GM12801 (cell line): Measurements from ENCODE around the gene TMEM217.

Source experiments
- CTCF ChIP-seq: IDR thresholded peaks from one replicate; pipeline ENCODE4 v1.5.1; 2011; ENCODE audit warnings: control low read depth; ENCODE audit not compliant: insufficient read length; ENCODE audit errors: extremely low read depth

TMEM217 gene

DNA sequence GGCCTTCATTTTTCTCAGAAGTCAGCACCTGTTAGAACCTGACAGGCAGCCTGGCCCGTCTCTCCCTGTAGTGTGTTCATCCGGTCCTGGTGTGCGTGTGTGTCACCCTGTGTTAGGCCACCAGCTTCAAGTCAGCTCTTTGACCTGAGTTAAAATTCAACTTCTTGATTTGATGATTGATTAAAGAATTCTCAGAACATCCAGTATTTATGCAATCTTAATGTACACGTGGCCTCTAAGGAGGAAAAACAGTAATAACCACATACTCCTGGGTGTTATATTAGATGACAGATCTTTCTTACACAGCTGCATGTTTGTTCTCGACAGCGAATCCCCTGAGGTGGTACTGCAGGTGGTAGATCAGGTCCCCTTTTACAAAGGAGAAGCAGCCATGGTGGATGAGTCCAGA lies 19.1 kb upstream of the TMEM217 start:
- no peak for TF ChIP-seq CTCF

DNA sequence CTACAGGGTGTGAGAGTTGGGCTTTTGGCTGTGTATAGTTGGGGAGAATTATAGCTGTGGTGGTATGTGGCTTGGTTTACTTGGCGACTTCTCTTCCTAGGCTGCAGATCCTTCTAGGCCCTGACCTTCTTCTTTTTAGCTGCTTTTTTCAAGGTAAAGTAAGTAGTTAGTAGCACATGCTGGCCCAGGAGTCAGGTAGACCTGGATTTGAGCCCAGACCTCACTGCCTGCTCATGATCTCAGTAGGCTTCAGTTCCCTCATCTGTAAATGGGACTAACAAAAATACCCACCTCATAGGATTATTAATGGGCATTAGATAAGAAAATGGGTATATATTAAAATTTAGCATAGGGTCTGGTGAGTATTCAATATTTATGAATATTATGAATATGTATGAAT lies 17.4 kb upstream of the TMEM217 start:
- no peak for TF ChIP-seq CTCF

DNA sequence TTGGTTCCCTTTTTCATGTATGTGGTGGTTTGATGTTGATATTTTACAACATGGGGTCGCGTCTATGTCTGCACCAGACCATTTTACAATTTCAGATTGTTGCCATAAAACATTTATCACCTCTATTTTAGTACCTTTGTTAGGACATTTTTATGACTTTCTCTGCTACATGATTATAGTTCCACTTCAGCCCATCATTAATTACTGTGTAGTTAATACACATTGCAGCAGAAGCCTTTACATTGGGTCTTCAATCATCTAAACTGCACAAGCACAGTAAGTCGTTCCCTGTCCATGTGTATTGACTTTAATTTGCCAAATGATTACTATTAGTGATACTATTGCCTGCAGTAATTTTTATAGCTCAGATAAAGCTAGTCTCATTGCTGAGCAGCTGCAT lies 15.7 kb upstream of the TMEM217 start:
- no peak for TF ChIP-seq CTCF

DNA sequence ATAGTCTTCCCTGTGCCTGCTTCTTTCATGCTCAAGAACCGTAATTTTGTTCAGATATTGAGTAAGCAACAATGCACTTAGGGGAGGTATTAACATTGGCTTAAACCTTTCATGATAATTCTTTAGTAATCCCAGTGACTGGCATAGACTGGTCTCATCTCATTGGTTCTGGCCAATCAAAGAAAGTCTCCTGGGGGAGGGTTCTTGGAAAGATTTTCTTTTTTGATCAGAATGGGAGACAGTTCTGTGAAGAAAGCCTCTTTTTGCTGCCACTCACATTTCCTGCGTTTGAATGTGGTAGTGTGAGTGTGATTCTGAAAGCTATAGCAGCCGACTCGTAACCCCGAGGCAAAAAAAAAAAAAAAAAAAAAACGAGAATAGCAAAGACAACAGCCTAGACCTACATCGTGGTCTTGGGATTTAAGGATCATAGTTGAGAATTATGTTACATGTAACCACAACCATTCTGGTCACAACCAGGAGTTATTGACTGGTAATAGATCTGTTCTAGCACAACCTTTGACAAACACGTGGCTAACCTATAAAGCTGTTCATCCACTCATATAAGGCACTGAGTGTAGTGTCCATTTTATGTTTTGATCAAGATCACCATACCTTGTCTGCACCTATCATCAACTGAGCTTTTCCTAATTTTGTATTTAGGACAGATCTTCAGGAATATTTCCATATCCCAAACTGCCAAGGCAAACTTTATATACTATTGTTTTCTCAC lies 15.1 kb upstream of the TMEM217 start:
- no peak for TF ChIP-seq CTCF

GRCh38 chr6:37269105-37269504 lies 11.2 kb upstream of the TMEM217 start:
- TF ChIP-seq CTCF: no peak

DNA sequence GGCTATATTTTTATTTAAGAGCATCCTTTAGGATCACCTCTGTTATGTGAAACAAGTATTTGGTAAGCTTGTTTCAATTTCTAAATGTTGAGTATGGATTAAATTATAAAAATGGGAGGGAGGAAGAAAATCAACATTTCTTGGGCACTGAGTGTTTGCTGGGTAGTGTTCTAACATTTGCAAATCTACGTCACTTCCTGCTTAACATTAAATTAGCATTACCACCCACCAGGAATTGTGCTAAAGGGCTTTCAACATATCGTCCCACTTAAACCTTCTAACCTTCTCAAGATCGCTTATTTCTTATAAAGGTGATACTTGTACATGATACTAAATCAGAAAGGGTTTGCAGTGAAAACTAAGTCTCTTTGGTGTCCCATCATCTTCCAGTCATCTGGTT lies 7.9 kb upstream of the TMEM217 start:
- TF ChIP-seq CTCF: no peak

DNA sequence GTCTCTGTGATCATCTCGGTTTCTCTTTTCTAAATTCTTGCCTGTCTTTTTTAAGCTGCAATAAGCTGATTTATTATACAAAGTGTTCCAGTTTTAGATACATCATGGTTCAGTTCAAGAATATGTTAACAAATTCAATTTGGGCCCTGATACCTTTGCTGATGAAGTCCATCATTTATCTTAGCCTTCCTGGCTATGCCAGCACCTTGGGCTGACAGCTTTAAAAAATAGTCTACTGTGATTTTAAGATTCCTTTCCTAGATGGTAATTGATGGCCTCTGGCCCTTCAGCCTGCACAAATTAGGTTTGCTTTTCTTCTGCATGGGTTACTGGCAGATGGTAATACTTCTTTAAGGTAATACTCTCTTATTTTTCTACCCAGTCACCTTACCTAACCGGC lies 7.1 kb upstream of the TMEM217 start:
- TF ChIP-seq CTCF: no peak
